ENCODE measurements around the gene KIAA1755. TPM values are rescaled to one million over a fixed set of nuclear protein-coding genes. Genes with fewer than 3 reads are reported as not detected.

The KIAA1755 gene
- total RNA-seq, 2 experiments from 2014 or later = not detected

GRCh38 chr20:38222231-38222922 lies 38.2 kb downstream of the KIAA1755 start:
- H3K9me3 Mint-ChIP-seq = no peaks in the 10 kb centered on the region
- ChIA-PET POLR2A (interaction anchor here (1.1 kb wide), 1 partner anchor 189 kb away, joined by 3 read pairs; the partner anchor contains the start of genes RPRD1B and TTI1), CTCF (interaction anchor here (0.8 to 6.1 kb wide), 20 partner anchors 10 to 657 kb away, joined by 3 to 64 read pairs (median 5); no protein-coding TSS in a partner anchor)

DNA sequence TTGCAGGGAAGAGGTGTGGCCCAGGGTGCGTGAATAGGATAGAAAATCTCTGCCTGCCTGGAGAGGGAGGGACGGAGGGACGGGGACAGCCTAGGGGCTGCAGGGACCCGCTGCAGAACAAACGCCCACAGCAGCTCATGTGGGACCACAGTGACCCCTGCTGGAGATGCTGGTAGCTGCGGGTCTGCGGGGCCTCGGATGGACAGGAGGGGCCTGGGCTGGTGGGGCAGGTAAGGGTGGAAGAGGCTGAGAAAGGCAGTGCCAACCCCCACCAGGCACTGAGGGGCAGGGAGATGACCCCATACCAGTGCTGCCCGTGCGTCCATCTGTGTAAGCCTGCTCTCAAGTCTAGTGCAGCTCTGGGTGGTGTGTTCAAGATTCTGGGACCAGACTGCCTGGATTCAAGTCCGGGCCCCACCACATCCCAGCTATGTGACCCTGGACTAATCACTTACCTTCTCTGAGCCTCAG lies 39.4 kb downstream of the KIAA1755 start:
- no peaks in the 10 kb centered on the region for H3K9me3 Mint-ChIP-seq
- CTCF ChIA-PET = interaction anchor here (0.8 to 6.1 kb wide), 33 partner anchors 9 to 655 kb away, joined by 3 to 64 read pairs (median 5); no protein-coding TSS in a partner anchor
- POLR2A ChIA-PET = interaction anchor here (1.1 kb wide), 1 partner anchor 188 kb away, joined by 3 read pairs; the partner anchor contains the start of genes RPRD1B and TTI1
- H3K36me3 Mint-ChIP-seq (ENCODE audit: low read depth) = no peaks in the 10 kb centered on the region
- no peak overlapping the region for H3K4me3 Mint-ChIP-seq
- peak; percentile 71 for DNase-seq
- H3K27ac Mint-ChIP-seq = no peak overlapping the region
- peaks cover 3% of the 10 kb centered on the region for H3K27me3 Mint-ChIP-seq
- peaks cover 5% of the 10 kb centered on the region for H3K4me1 Mint-ChIP-seq

More at GRCh38 chr20:38222231-38222922, 38.2 kb downstream of the KIAA1755 start:
- H3K27ac Mint-ChIP-seq = no peak overlapping the region
- peaks cover 5% of the 10 kb centered on the region for H3K4me1 Mint-ChIP-seq
- peak; percentile 68 for DNase-seq
- H3K4me3 Mint-ChIP-seq = no peak overlapping the region
- H3K27me3 Mint-ChIP-seq = peaks cover 3% of the 10 kb centered on the region
- H3K36me3 Mint-ChIP-seq (ENCODE audit: low read depth) = no peaks in the 10 kb centered on the region

DNA sequence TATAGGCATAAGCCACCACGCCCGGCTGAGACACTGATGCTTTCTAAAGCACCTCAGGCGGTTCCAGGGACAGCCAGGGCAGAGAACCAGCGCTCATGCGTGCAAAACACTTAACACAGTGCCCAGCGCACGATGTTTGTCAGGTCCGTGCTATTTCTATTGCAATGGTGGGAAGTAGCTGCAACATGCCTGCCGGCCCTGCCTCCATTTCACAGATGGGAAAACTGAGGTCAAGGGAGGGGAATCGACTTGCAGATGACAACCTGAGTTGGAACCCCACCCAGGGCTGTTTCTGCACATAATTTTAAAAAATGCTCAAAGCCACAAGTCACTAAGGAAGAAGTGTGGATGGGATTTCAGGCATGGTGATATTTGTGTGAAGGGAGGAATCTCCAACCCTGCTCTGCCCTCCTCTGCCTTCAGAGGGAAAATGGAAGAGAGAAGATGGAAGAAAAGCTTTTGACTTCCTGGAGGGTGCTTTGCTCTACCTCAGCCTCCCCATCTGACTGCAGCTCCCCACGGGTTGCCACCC lies 39.9 kb downstream of the KIAA1755 start:
- Mint-ChIP-seq H3K9me3 (no peaks in the 10 kb centered on the region), H3K4me1 (peaks cover 5% of the 10 kb centered on the region), H3K27me3 (peaks cover 3% of the 10 kb centered on the region), H3K27ac (no peak overlapping the region), H3K4me3 (no peak overlapping the region), H3K36me3 (ENCODE audit: low read depth) (no peaks in the 10 kb centered on the region)
- ChIA-PET POLR2A (no interaction called here), CTCF (interaction anchor here (0.8 to 6.1 kb wide), 21 partner anchors 9 to 655 kb away, joined by 3 to 64 read pairs (median 8); no protein-coding TSS in a partner anchor)
- DNase-seq = no peak

GRCh38 chr20:38219006-38219950 lies 41.3 kb downstream of the KIAA1755 start:
- no peak for DNase-seq
- Mint-ChIP-seq H3K9me3 (no peaks in the 10 kb centered on the region), H3K27ac (no peak overlapping the region), H3K4me3 (no peak overlapping the region), H3K4me1 (peaks cover 5% of the 10 kb centered on the region), H3K27me3 (peaks cover 5% of the 10 kb centered on the region), H3K36me3 (ENCODE audit: low read depth) (no peaks in the 10 kb centered on the region)
- POLR2A ChIA-PET = interaction anchor here (0.6 kb wide), 1 partner anchor 17 kb away, joined by 3 read pairs; no protein-coding TSS in a partner anchor
- CTCF ChIA-PET = interaction anchor here (0.6 to 6.1 kb wide), 11 partner anchors 21 to 1970 kb away, joined by 3 to 43 read pairs (median 6); no protein-coding TSS in a partner anchor

DNA sequence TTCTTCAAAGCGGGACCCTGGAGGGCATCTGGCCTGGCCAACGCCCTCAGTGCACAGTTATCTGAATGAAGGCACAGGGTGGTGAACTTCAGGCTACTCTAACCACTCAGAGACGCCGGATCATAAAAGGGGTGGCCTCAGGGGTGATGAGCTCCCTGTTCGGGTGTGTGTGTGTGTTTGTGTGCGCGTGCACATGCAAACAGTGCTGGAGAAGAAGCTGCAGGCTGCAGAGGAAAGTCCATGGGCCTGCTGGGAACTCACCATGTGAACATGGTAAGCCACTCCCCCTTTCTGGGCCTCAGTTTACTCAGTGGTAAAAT lies 42.0 kb downstream of the KIAA1755 start:
- Mint-ChIP-seq H3K27me3 (peaks cover 5% of the 10 kb centered on the region), H3K4me3 (no peak overlapping the region), H3K27ac (no peak overlapping the region), H3K4me1 (peaks cover 5% of the 10 kb centered on the region), H3K9me3 (no peaks in the 10 kb centered on the region), H3K36me3 (ENCODE audit: low read depth) (no peaks in the 10 kb centered on the region)
- POLR2A ChIA-PET = no interaction called here
- CTCF ChIA-PET = interaction anchor here (1.6 to 1.9 kb wide), 2 partner anchors 145 to 161 kb away, joined by 5 to 11 read pairs; no protein-coding TSS in a partner anchor
- no peak for DNase-seq

- no peak overlapping the region for H3K4me3 Mint-ChIP-seq
Observed at GRCh38 chr20:38217791-38218565, 42.6 kb downstream of the KIAA1755 start.

DNA sequence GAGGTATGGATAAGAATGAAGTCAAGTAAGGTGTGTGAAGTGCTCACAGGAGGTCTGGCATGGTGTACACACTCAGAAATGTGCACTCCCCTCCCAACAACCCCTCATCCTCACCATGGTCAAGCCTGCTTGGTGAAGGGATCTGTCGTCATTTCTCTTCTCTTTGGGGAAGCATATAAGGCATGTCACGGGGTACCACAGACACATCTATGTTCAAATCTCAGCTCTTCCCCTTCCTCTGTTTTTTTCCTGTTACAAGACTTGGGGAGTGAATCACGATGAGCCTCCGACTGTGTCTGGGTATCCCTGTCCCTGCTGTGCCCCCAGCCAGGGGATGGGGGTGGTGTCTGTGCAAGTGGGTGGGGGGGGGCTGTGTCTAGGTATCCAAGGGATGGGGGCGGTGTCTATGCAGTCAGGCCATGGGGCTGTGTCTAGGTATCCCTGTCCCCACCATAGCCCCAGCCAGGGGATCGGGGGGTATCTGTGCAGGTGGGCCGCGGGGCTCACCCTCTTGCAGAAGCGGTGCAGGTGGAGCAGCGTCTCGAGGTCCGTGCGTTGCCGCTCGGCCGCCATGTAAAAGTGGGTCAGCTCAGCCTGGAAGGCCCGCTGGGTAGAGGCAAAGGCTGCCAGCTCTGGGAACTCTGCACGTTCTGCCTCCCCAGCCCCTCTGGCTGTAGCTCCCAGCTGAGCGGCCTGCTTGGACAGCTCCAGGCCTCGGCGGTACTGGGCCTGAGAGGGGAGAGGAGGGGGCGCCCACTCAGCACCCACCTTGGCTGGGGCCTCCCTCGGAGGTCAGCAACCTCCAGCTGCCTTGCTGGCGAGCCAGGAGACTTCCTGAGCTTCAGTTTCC lies 43.6 kb downstream of the KIAA1755 start:
- CTCF ChIA-PET = interaction anchor here (0.5 kb wide), 1 partner anchor 207 kb away, joined by 3 read pairs; no protein-coding TSS in a partner anchor
- POLR2A ChIA-PET = no interaction called here
- H3K27ac Mint-ChIP-seq = no peak overlapping the region
- H3K9me3 Mint-ChIP-seq = no peaks in the 10 kb centered on the region
- H3K4me1 Mint-ChIP-seq = peaks cover 5% of the 10 kb centered on the region
- no peak overlapping the region for H3K4me3 Mint-ChIP-seq
- DNase-seq = no peak
- peaks cover 5% of the 10 kb centered on the region for H3K27me3 Mint-ChIP-seq
- no peaks in the 10 kb centered on the region for H3K36me3 Mint-ChIP-seq (ENCODE audit: low read depth)

More at GRCh38 chr20:38217791-38218565, 42.6 kb downstream of the KIAA1755 start:
- peaks cover 5% of the 10 kb centered on the region for H3K27me3 Mint-ChIP-seq
- no peaks in the 10 kb centered on the region for H3K9me3 Mint-ChIP-seq
- ChIA-PET POLR2A (no interaction called here), CTCF (interaction anchor here (0.5 to 1.6 kb wide), 2 partner anchors 145 to 208 kb away, joined by 3 to 5 read pairs; no protein-coding TSS in a partner anchor)
- H3K27ac Mint-ChIP-seq = no peak overlapping the region
- H3K36me3 Mint-ChIP-seq (ENCODE audit: low read depth) = no peaks in the 10 kb centered on the region
- DNase-seq = no peak
- peaks cover 5% of the 10 kb centered on the region for H3K4me1 Mint-ChIP-seq

- Mint-ChIP-seq H3K4me3 (no peak overlapping the region), H3K27me3 (peaks cover 5% of the 10 kb centered on the region), H3K4me1 (peaks cover 5% of the 10 kb centered on the region), H3K36me3 (ENCODE audit: low read depth) (no peaks in the 10 kb centered on the region), H3K27ac (no peak overlapping the region), H3K9me3 (no peaks in the 10 kb centered on the region)
- no peak for DNase-seq
- ChIA-PET POLR2A (no interaction called here), CTCF (interaction anchor here (0.6 to 1.1 kb wide), 3 partner anchors 10 to 131 kb away, joined by 3 to 4 read pairs (median 3); no protein-coding TSS in a partner anchor)
Observed at GRCh38 chr20:38216201-38216600, 44.3 kb downstream of the KIAA1755 start.

DNA sequence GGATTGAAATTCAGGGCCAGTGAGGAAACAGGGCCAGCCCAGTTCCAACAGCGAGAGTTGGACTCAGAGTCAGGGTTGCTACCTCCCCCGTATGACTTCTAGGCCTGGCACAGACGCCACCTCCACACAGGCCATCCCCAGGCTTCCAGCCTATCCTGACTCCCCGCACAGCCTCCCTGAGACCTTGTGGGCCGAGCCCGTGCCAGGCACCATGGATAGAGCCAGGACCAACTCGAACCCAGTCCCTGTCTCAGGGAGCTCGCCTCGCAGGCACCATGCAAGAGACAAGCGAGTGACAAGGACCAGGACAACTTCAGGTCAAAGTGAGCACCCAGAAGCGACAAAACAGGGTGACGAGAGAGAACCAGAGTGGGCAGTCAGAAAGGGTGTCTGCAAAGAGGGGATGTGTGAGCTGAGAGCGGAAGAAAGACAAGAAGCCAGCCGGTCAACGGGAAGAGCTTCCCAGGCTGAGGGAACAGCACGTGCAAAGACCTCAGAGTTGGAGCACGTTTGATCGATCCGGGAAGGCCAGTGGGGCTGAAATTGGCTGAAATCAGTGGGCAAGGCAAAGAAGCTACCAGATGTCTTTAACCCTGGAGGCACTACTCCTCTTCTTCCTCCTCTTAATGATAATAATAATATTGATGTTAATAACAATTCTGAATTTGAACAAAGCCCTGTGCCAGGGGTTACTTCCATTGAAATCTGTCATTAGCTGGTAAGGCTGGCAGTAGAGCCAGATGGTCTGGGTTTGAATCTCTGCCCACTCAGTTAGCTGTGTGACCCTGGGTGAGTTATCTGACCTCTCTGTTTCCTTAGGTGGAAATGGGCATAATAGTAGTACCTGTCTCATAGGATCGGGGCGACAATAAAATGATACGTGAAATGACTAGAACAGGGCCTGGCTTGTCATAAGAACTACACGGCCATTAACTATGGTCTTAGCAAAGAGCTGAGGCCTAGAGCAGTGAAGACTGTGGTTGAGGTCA lies 45.0 kb downstream of the KIAA1755 start:
- Mint-ChIP-seq H3K9me3 (no peaks in the 10 kb centered on the region), H3K4me3 (no peak overlapping the region), H3K36me3 (ENCODE audit: low read depth) (no peaks in the 10 kb centered on the region), H3K27ac (no peak overlapping the region), H3K27me3 (peaks cover 3% of the 10 kb centered on the region), H3K4me1 (no peaks in the 10 kb centered on the region)
- ChIA-PET POLR2A (interaction anchor here (1.0 kb wide), 1 partner anchor 10 kb away, joined by 3 read pairs; no protein-coding TSS in a partner anchor), CTCF (interaction anchor here (0.6 to 1.6 kb wide), 6 partner anchors 11 to 158 kb away, joined by 3 to 5 read pairs (median 4); no protein-coding TSS in a partner anchor)
- no peak for DNase-seq

Measured in activated CD4-positive, alpha-beta memory T cell treated with anti-CD3 and anti-CD28 coated beads, Interleukin-2, amount 10 ng/mL, durations not matched to agents 7 days and 5 days (primary cell).